HG03097 (cell line): ENCODE measurements around the gene RTN4RL2.

Source experiments
- ATAC-seq: cut with Tn5 transposase; IDR thresholded peaks from one replicate; pipeline ENCODE4 v1.9.1; 2021; ENCODE audit not compliant: unreplicated experiment, low FRiP score

RTN4RL2 gene

DNA sequence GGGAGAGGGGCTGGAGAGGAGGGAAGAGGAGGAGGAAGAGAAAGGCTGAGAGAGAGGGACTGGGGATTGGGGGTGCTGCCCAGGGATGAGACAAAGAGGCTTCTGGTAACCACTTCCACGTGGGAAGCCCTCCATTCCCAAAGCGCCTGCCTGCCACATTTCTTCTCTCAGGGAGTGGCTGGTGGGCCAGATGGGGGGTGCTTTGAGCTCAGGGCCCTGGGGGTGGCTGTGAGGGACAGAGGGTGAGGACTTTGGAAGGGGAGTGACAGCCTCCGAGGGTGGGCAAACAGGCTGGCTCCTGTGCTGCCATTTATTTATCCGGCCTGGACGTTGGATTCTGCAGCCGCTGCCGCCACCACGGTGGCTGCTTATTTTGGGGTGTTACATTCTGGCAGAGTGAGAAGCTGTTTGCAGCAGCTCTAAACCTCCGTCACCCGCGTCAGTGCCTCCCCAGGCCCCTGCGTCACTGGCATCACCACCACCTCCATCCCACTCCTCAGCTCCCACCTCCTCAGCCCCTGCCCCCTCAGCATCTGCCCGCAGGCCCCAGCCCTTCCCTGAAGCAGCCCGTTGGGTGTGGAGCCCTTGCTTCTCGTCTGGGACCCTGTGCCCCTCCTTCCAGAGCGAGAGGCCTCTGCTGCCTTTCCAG lies 1.6 kb downstream of the RTN4RL2 start:
- no peak for ATAC-seq

- ATAC-seq: no peak
Observed at GRCh38 chr11:57462597-57462996, 2.3 kb downstream of the RTN4RL2 start.

GRCh38 chr11:57463671-57464538 lies 3.6 kb downstream of the RTN4RL2 start:
- no peak for ATAC-seq

GRCh38 chr11:57464539-57465181 lies 4.3 kb downstream of the RTN4RL2 start:
- ATAC-seq: no peak

- no peak for ATAC-seq
Observed at GRCh38 chr11:57466680-57467079, 6.4 kb downstream of the RTN4RL2 start.

GRCh38 chr11:57467508-57468157 lies 7.3 kb downstream of the RTN4RL2 start:
- ATAC-seq: no peak

- no peak for ATAC-seq
Observed at GRCh38 chr11:57468276-57468675, 7.9 kb downstream of the RTN4RL2 start.

DNA sequence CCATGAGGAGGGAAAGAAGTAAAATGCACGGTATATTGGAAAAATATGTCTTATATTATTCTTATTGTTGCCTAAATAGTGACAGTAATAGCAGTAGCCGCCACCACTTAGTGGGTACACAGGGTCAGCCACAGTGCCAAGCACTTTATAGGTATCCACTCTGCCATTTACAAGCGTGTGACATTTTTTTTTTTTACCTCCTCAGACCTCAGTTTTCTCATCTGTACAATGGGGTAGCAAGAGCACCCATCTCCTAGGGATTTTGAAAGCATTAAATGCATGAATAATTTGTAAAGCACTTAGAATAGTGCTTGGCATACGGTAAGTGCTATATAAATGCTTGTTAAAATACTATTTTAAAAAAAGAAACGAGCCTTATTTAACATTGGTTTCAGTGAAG lies 8.9 kb downstream of the RTN4RL2 start:
- no peak for ATAC-seq

DNA sequence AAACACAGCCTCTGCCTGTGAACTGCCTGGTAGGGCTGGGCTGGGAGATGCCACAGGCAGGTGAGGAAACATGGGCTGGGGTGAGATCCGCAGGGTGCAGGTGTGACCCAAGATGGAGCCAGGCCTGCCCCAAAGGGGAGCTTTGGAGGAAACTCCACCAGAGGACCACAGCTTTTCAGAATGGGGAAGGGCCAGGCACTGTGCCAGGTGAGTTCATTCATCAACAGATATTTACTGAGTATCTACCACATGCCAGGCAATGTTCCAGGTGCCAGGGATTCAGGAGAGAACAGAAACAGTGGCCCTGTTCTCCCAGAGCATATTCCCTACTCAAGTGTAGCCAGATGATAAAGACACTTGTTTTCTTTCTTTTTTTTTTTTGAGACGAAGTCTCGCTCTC lies 11.2 kb downstream of the RTN4RL2 start:
- no peak for ATAC-seq

- no peak for ATAC-seq
Observed at GRCh38 chr11:57473285-57473841, 13.0 kb downstream of the RTN4RL2 start.

DNA sequence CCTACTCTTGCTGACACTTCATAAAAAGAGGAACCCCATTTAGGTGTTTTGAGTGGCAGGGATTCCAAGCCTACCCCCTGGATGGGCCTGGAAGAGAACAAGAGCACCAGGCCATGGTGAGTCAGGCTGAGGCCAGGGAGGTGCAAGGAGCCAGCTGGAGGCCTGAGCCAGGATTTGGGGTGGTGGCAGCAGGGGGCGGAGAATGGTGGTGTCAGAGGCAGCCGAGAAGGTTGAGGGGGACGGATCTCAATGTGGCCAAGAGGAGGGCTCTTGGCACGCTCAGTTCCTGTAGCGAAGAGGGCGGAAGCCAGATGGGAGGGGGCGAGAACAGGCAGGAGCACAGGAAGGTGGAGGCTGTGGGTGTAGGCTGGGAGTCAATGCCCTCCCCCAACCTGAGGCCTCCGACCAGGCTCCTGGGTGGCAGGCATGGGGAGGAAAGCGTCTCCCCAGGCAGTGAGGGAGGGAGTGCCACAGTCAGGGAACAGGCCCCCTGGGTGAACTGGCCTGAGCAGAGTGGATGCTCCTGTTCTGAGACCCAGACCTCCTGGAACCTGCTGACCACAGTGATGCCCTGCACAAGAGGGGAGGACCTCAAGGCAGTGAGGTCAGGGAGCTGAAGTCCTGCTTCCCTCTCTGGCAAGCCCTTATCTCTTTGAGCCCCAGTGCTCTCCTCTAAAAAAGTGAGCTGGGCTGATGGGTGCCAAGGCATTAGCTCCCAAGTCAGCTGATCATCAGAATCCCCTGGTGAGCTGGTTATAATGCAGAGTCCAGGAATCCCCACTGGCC lies 13.9 kb downstream of the RTN4RL2 start:
- ATAC-seq: peak; percentile 66

DNA sequence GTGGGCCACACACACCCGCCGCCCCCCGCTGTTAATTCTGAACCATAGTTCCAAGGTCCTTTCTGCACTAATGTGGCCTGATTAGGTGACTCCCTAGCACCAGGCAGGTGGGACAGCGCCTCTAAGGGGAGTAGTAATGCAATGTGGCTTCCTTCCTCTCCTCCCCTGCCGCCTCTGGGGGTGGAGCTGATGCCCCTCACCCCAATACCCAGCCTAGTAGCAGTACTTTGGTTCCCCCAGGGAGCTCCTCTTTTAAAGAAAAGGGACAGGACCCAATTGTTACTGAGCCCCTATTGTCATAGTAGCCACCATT lies 14.4 kb downstream of the RTN4RL2 start:
- ATAC-seq: no peak

GRCh38 chr11:57475191-57475590 lies 14.9 kb downstream of the RTN4RL2 start:
- ATAC-seq: no peak

- ATAC-seq: no peak
Observed at GRCh38 chr11:57475671-57476046, 15.3 kb downstream of the RTN4RL2 start.

DNA sequence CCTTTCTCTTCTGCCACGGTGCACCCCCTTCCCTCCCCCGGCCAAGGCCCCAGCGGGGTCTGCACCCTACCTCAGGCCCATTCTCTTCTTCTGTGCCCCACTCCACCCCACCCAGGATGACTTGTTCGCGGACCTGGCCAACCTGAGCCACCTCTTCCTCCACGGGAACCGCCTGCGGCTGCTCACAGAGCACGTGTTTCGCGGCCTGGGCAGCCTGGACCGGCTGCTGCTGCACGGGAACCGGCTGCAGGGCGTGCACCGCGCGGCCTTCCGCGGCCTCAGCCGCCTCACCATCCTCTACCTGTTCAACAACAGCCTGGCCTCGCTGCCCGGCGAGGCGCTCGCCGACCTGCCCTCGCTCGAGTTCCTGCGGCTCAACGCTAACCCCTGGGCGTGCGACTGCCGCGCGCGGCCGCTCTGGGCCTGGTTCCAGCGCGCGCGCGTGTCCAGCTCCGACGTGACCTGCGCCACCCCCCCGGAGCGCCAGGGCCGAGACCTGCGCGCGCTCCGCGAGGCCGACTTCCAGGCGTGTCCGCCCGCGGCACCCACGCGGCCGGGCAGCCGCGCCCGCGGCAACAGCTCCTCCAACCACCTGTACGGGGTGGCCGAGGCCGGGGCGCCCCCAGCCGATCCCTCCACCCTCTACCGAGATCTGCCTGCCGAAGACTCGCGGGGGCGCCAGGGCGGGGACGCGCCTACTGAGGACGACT lies 15.9 kb downstream of the RTN4RL2 start:
- ATAC-seq: peak; percentile 16

- peak; percentile 39 for ATAC-seq
Observed at GRCh38 chr11:57476757-57477506, 16.6 kb downstream of the RTN4RL2 start.

DNA sequence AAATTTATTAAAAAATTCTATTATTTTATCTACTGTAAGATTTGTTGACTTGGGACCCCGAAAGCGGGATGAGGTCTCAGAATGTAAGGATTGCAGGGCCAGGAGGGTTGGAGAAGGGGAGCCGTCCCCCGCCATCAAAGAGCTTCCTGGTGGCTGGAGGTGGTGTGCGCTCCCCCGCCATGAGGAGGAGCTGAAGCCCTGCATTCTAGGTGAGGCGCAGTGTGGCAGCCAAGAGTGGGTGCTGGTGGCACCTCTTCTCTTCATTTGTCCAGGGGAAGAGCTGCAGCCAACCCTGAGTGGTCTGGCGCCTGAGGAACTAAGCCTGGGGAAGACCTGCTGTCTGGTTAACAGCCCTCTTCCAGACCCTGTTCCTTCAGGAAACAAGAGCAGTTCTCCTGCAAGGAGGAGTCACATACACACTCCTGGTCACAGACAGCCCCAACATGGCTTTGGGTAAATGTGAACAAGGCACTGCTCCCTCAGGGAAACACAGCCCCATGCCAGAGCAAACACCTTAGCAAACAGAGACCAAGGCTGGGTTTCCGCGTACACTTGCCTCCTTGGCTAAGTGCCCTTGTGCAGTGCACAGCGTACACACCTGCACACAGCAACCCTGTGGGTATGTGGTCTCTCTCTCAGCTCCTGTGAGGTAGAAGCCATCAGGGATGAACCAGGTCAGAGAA lies 17.3 kb downstream of the RTN4RL2 start:
- ATAC-seq: no peak

GRCh38 chr11:57479021-57479663 lies 18.8 kb downstream of the RTN4RL2 start:
- no peak for ATAC-seq
